ENCODE data around the gene KIAA0232.
"Not testable (repeated sequence)": the region's sequence is repeated elsewhere in the genome, so short reads cannot be mapped to it uniquely, and the experiment has no call there.

Gene KIAA0232

GRCh38 chr4:6910960-6911874 is 128.7 kb downstream of the KIAA0232 start:
- DNase-seq = no peak
- peak; percentile 73 for TF ChIP-seq POLR2A (IDR thresholded peaks at IDR 0.05; ENCODE audit: low read length)
- no peak for TF ChIP-seq GATA1 (IDR thresholded peaks at IDR 0.05; ENCODE audit: low read depth, low read length)

GRCh38 chr4:6911917-6912316 is 129.4 kb downstream of the KIAA0232 start:
- not testable (repeated sequence) for DNase-seq

- no peak for TF ChIP-seq POLR2A (IDR thresholded peaks at IDR 0.05; ENCODE audit: low read length)
- TF ChIP-seq GATA1 (IDR thresholded peaks at IDR 0.05; ENCODE audit: low read depth, low read length) = no peak
- no peak for DNase-seq
Observed at GRCh38 chr4:6912441-6912840, 129.9 kb downstream of the KIAA0232 start.

GRCh38 chr4:6913350-6913905 is 130.9 kb downstream of the KIAA0232 start:
- TF ChIP-seq GATA1 (IDR thresholded peaks at IDR 0.05; ENCODE audit: low read depth, low read length) (no peak), POLR2A (IDR thresholded peaks at IDR 0.05; ENCODE audit: low read length) (no peak)
- no peak for DNase-seq

GRCh38 chr4:6914448-6914847 is 131.9 kb downstream of the KIAA0232 start:
- no peak for DNase-seq
- TF ChIP-seq GATA1 (IDR thresholded peaks at IDR 0.05; ENCODE audit: low read depth, low read length) (no peak), POLR2A (IDR thresholded peaks at IDR 0.05; ENCODE audit: low read length) (no peak)

GRCh38 chr4:6915041-6916005 is 132.8 kb downstream of the KIAA0232 start:
- DNase-seq = no peak
- TF ChIP-seq POLR2A (IDR thresholded peaks at IDR 0.05; ENCODE audit: low read length) (no peak), GATA1 (IDR thresholded peaks at IDR 0.05; ENCODE audit: low read depth, low read length) (no peak)

GRCh38 chr4:6916069-6916586 is 133.6 kb downstream of the KIAA0232 start:
- no peak for TF ChIP-seq GATA1 (IDR thresholded peaks at IDR 0.05; ENCODE audit: low read depth, low read length)
- TF ChIP-seq POLR2A (IDR thresholded peaks at IDR 0.05; ENCODE audit: low read length) = no peak
- DNase-seq = no peak

- peak; percentile 91 to 94 for DNase-seq
- TF ChIP-seq POLR2A (IDR thresholded peaks at IDR 0.05; ENCODE audit: low read length) (peak; percentile 89), GATA1 (IDR thresholded peaks at IDR 0.05; ENCODE audit: low read depth, low read length) (no peak)
Observed at GRCh38 chr4:6916587-6917460, 134.3 kb downstream of the KIAA0232 start.

- no peak for TF ChIP-seq GATA1 (IDR thresholded peaks at IDR 0.05; ENCODE audit: low read depth, low read length)
- TF ChIP-seq POLR2A (IDR thresholded peaks at IDR 0.05; ENCODE audit: low read length) = no peak
- DNase-seq = peak; percentile 74 to 81
Observed at GRCh38 chr4:6917461-6918271, 135.1 kb downstream of the KIAA0232 start.

GRCh38 chr4:6918338-6918737 is 135.8 kb downstream of the KIAA0232 start:
- no peak for DNase-seq
- TF ChIP-seq GATA1 (IDR thresholded peaks at IDR 0.05; ENCODE audit: low read depth, low read length) (no peak), POLR2A (IDR thresholded peaks at IDR 0.05; ENCODE audit: low read length) (no peak)

- DNase-seq = no peak
- TF ChIP-seq GATA1 (IDR thresholded peaks at IDR 0.05; ENCODE audit: low read depth, low read length) (no peak), POLR2A (IDR thresholded peaks at IDR 0.05; ENCODE audit: low read length) (no peak)
Observed at GRCh38 chr4:6920171-6920570, 137.6 kb downstream of the KIAA0232 start.

- no peak for DNase-seq
- no peak for TF ChIP-seq GATA1 (IDR thresholded peaks at IDR 0.05; ENCODE audit: low read depth, low read length)
- no peak for TF ChIP-seq POLR2A (IDR thresholded peaks at IDR 0.05; ENCODE audit: low read length)
Observed at GRCh38 chr4:6923507-6923906, 141.0 kb downstream of the KIAA0232 start.
